ENCODE data around the gene SNX8.

Gene SNX8

GRCh38 chr7:2263176-2263575, 51.1 kb downstream of the SNX8 start:
- DNase-seq (ENCODE audit: low read depth in 2 of 2, low spot score in 1 of 2) = no peak

- DNase-seq (ENCODE audit: low read depth in 2 of 2, low spot score in 1 of 2) = no peak
Observed at GRCh38 chr7:2261611-2262010, 52.6 kb downstream of the SNX8 start.

GRCh38 chr7:2260820-2261219, 53.4 kb downstream of the SNX8 start:
- no peak for DNase-seq (ENCODE audit: low read depth in 2 of 2, low spot score in 1 of 2)

DNA sequence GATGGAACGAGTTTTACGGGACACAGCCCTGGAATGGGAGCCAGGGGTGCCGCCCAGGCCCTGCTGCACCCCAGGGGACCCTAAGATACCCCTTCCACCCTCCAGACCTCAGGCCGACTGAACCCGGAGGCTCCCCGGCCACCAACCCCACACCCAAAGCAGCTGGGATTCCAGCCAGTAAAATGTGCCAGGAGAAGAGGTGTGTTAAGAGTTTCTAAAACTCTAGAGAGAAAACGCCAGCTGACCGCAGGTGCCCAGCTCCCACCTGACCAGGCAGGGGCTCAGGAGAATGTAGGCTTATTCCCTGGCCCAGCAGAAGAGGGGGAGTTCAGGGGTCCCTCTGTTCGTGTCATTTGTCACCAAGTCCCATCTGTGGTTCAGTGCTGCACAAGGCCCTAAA, 54.8 kb downstream of the SNX8 start:
- DNase-seq (ENCODE audit: low read depth in 2 of 2, low spot score in 1 of 2) = no peak

DNA sequence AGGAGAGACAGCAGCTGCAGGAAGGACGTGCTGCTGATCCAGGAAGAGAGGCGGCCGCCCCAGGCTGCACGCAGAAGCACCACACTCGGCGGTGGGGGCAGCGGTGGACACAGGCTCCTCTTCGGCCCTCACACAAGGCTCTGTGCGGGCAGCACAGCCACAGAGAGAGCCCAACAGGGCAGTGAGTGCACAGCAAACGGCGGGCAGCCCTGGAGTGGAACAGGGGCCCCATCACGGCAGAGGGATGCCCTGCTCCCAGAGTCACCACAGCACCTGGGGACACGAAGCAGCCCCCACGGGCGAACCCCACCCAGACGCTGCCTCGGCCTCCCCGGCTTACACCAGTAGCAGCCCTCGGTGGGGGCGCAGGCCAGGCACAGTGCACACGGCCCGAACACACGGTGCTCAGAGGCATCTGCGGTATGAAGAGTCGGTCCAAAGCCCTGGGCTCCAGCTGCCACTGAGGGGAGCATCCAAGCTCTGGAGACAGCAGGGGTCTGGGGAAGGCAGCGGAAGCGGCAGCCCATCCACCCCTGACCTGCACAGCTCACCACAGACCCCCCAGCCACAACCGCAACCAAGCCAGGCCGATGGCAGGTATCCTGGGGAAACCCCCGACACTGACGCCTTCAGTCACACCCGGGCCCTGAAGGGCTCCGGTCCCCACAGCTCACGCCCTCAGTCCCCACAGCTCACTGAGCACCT, 55.4 kb downstream of the SNX8 start:
- no peak for DNase-seq (ENCODE audit: low read depth in 2 of 2, low spot score in 1 of 2)

DNA sequence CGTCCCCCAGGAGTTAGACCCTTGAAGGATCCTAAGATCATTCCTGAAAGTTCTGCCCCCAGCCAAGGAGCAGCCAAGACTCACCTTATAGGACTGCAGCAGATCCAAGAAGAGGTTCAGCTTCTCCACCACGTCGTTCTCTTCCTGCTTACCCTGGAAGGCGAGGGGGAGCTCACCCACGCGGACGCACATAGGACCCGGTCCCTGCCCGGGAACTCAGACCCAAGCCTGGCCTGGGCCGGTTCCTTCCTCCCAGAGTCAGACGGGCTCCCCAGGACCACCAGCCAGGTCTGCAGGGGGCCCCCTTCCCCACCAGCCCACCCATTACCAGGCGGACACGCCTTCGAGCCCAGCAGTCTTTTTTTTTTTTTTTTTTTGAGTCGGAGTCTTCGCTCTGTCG, 56.6 kb downstream of the SNX8 start:
- DNase-seq (ENCODE audit: low read depth in 2 of 2, low spot score in 1 of 2) = no peak

- no peak for DNase-seq (ENCODE audit: low read depth in 2 of 2, low spot score in 1 of 2)
Observed at GRCh38 chr7:2257046-2257551, 57.1 kb downstream of the SNX8 start.

DNA sequence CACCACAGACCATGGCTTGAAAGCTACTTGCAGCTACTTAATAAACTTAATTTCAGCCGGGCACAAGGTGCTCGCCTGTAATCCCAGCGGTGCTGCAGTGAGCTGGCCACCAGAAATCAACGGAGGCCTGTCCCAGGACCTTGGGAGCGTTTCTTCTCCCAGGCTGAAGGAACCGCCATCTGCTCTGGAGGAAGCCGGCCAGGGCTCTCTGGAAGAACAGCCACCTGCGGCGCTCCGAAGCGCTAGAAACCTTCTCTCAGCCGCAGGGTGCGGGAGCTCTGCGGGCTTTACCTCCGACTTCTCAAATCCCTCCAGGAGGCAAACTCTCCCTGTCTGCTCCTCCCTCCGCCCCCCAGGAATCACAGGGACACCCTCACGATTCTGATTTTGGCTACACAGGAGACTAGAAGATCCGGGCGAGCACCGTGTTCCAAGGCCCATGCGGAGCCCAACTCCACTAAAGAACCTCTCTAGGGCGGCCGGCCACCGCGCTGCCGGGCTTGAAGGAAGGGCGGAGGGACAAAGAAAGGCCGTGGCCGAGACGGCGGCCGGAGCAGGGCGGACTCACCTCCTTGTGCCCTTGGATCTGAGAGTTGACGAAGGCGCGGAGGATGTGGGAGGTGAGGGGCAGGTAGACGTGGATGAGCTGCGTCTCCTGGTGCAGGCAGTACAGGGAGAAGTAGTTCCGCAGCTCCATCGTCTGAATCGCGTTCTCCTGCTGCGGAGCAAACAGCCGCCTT, 57.8 kb downstream of the SNX8 start:
- no peak for DNase-seq (ENCODE audit: low read depth in 2 of 2, low spot score in 1 of 2)

- DNase-seq (ENCODE audit: low read depth in 2 of 2, low spot score in 1 of 2) = no peak
Observed at GRCh38 chr7:2255145-2256139, 58.8 kb downstream of the SNX8 start.

GRCh38 chr7:2254429-2255144, 59.7 kb downstream of the SNX8 start:
- DNase-seq (ENCODE audit: low read depth in 2 of 2, low spot score in 1 of 2) = no peak

DNA sequence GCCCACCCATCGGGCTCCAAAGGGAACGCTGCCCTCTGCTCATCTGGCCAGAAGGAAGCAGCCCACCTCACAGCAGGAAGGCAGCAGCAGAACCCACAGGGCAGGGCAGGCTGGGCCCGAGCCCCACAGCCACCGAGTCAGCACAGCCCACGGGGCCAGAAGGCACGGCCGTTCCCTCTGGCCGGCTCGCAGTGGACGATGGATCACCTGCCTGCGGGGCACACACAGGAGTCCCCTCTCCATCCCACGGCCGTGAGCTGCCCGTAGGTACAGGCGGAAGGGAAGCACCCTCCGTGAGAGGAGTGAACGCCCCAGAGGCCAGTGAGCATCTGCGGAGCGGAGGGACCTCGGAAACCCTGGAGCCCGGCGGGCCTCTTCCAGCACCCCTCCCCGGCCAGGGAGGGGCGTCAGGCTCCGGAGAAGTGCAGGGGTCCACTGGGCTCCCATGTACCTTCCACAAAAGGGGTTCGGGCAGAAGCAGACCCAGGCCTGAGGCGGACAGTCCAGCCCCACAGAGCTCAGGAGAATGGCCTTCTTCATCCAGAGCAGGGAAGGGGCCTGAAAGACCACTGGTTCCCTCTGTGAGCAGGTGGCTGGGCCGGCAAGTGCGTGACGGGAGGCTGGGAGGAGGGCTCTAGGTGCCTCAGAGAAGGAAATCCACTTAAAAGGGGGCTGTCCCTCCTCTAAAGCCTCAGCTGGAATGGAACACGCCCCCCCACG, 60.6 kb downstream of the SNX8 start:
- DNase-seq (ENCODE audit: low read depth in 2 of 2, low spot score in 1 of 2) = no peak

DNA sequence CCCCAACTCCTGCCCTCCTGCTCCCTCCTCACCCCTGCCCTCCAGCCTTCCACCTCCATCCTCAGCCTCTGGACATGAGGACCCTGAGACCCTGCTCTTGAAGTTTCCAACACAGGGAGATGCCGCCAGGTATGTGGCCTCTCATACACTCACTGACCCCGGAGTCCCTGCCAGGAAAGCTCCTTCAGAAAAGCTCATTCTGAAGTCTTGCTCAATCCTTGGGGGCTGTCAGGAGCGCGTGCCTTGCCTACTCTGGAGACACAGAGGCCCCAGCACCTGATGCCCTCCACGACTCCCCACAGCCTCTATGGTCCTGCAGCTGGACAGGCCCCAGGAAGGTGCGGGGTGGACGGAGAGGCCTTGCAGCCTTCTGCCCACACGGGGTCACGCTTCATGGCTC, 61.2 kb downstream of the SNX8 start:
- no peak for DNase-seq (ENCODE audit: low read depth in 2 of 2, low spot score in 1 of 2)

- no peak for DNase-seq (ENCODE audit: low read depth in 2 of 2, low spot score in 1 of 2)
Observed at GRCh38 chr7:2251841-2252771, 62.1 kb downstream of the SNX8 start.

- no peak for DNase-seq (ENCODE audit: low read depth in 2 of 2, low spot score in 1 of 2)
Observed at GRCh38 chr7:2251381-2251780, 62.9 kb downstream of the SNX8 start.

GRCh38 chr7:2249744-2250323, 64.4 kb downstream of the SNX8 start:
- DNase-seq (ENCODE audit: low read depth in 2 of 2, low spot score in 1 of 2) = no peak

GRCh38 chr7:2248984-2249694, 65.1 kb downstream of the SNX8 start:
- no peak for DNase-seq (ENCODE audit: low read depth in 2 of 2, low spot score in 1 of 2)

DNA sequence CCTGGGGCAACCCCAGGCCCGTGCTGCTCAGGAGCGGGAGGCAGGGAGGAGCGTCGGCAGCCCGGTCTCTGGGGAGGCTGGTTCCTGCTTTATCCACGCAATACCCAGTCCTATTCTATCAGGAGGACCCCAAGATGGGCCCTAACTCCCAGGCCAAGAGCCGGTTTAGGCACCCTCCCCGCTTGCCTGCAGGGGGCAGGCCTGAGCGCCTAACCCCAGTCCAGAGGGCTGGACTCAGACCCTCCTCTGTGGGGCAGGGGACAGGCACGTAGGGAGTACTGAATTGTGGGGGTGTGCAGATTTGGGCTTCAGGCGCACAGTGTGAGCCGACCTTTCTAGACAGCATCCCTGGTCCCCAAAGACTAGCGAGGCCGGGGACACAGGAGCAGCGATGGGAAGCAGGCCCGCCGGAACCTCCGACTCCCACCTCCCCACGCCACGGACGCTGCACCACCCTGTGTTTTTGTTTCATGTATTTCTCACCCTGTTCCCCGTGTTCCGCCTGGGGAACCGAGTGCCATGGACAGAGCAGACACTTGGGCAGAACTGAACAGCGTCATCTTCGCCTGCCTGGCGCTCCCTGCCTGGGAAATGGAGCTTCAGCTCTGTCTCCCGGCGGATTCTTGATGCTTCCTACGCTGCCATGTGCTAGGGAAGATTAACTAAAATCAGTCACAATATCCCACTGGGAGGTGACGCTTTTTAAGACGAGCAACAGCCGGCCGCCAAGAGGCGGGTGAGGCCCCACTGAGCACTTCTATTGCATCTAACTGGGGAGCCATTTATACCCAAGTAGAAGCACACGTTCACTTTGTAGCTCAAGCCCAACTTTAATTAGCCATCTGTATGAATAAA, 66.9 kb downstream of the SNX8 start:
- DNase-seq (ENCODE audit: low read depth in 2 of 2, low spot score in 1 of 2) = no peak

Measured in stimulated activated CD8-positive, alpha-beta memory T cell treated with anti-CD3 and anti-CD28 coated beads, Interleukin-4, amount 100 ng/mL, for 1 hour (primary cell).